ENCODE measurements around the gene H6PD. TPM values are rescaled to one million over a fixed set of nuclear protein-coding genes. Genes with fewer than 3 reads are reported as not detected.
A peak's percentile ranks its signal among the peaks of the same experiment; 100 is the strongest.

The H6PD gene
- total and polyA plus RNA-seq, 9 of the 15 experiments (the other 6 are each of a cell fraction or from before 2014, with no cell fraction given): 0.04 to 2.5 (median 0.95) TPM

GRCh38 chr1:9265037-9265436, 30.5 kb downstream of the H6PD start:
- FAIRE-seq: no peak
- ChIA-PET CTCF (ENCODE audit: low intra/inter-chr PET ratio) (interaction anchor here (0.6 to 0.7 kb wide), 2 partner anchors 226 to 230 kb away, joined by 3 to 4 read pairs; no protein-coding TSS in a partner anchor), POLR2A (interaction anchor here (0.7 to 0.8 kb wide), 3 partner anchors 11 to 393 kb away, joined by 3 to 5 read pairs (median 4); no protein-coding TSS in a partner anchor)

DNA sequence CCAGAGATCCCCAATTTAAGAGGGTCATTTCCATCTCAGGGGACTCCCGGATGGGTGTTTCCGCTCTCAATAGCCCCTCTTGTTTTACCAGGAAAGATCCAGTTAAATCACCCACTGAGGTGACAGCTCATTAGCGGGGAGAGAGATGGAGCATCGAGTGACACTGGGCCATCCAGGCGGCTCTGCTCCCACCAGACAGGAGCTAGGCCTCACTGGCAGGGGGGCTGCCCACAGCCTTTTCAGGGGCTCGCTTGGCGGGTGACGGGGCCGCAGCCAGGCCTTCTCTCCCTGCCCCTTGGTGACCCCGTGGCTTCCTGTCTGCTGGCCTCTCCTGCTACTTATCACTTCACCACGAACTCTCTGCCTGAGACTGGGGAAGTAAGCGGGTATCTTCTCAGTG, 31.4 kb downstream of the H6PD start:
- H3K9me1 ChIP-seq (ENCODE audit: control insufficient read depth, insufficient read depth, low read length): no peaks in the 10 kb centered on the region
- no peaks in the 10 kb centered on the region for H3K9me3 ChIP-seq (replicated peaks; ENCODE audit: control insufficient read depth, insufficient read depth, low read depth, low read length)
- ChIA-PET CTCF (ENCODE audit: low intra/inter-chr PET ratio) (interaction anchor here (0.6 to 3.8 kb wide), 2 partner anchors 189 to 766 kb away, joined by 3 to 31 read pairs; no protein-coding TSS in a partner anchor), POLR2A (interaction anchor here (0.5 to 1.3 kb wide), 4 partner anchors 11 to 392 kb away, joined by 3 to 4 read pairs (median 4); no protein-coding TSS in a partner anchor)
- no peak for TF ChIP-seq POLR3G (IDR thresholded peaks at IDR 0.05; ENCODE audit: extremely low read depth, insufficient read length, insufficient replicate concordance)
- no peak for TF ChIP-seq FOXJ2 (tag; IDR thresholded peaks at IDR 0.05)
- TF ChIP-seq TCF7 (IDR thresholded peaks at IDR 0.05; ENCODE audit: borderline replicate concordance): no peak
- no peak for TF ChIP-seq ZNF253 (CRISPR knock-in tag; conservative IDR thresholded peaks at IDR 0.05)
- no peak for TF ChIP-seq RFX5 (IDR thresholded peaks at IDR 0.05; ENCODE audit: low read depth, low read length)
- TF ChIP-seq ZNF431 (CRISPR knock-in tag; IDR thresholded peaks at IDR 0.05): no peak
- DNase-seq (ENCODE audit: extremely low read depth in 1 of 4, low spot score in 3 of 4) (no peak), ATAC-seq (no peak), FAIRE-seq (no peak)
- H3K4me2 ChIP-seq (ENCODE audit: insufficient read depth, low read length): no peak overlapping the region
- peak overlapping the region in 1 of 2 experiments; percentile 37; a peak in 1 of 4 replicates for H3K9ac ChIP-seq (ENCODE audit: insufficient read depth in 1 of 2, low read depth in 2 of 2, low read length in 2 of 2)
- peaks cover 32% of the 10 kb centered on the region for H4K20me1 ChIP-seq (replicated peaks; ENCODE audit: control insufficient read depth, insufficient read depth, low read length)
- H3K36me3 ChIP-seq (ENCODE audit: control insufficient read depth, insufficient read depth, low read length): no peaks in the 10 kb centered on the region
- WGBS (ENCODE audit: insufficient coverage, low coverage, missing lambda C conversion rate): 4% methylated on average over 12 of the region's 12 CpGs
- intact Hi-C loops (cut with micrococcal nuclease) (loop anchor here (5.0 kb wide), 1 partner anchor 191 kb away; no protein-coding TSS in a partner anchor), in situ Hi-C loops (cut with MboI) (no loop called here)
- H3K4me1 ChIP-seq (replicated peaks in 1 of 2; ENCODE audit: control insufficient read depth in 2 of 2, insufficient read depth in 2 of 2, low read length in 2 of 2): peaks cover 0 to 17% of the 10 kb centered on the region in 2 experiments; a peak in 2 of 5 replicates
- H3K27ac ChIP-seq (ENCODE audit: extremely low read depth, low read depth, low read length): no peak overlapping the region
- no TSS peak for BruUV-seq (replicated peaks)
- H3K27me3 ChIP-seq (ENCODE audit: control insufficient read depth in 2 of 2, insufficient read depth in 2 of 2, low read length in 2 of 2): peaks cover 52 to 81% of the 10 kb centered on the region in 2 experiments
- no peaks in the 10 kb centered on the region for H3K79me2 ChIP-seq (ENCODE audit: control insufficient read depth, insufficient read depth, low read length)
- H2AFZ ChIP-seq (ENCODE audit: low read depth, low read length): no peak overlapping the region
- H3K4me3 ChIP-seq: no peak overlapping the region

More at GRCh38 chr1:9265037-9265436, 30.5 kb downstream of the H6PD start:
- Histone ChIP-seq H2AFZ (ENCODE audit: low read depth, low read length) (no peak overlapping the region), H3K9ac (ENCODE audit: insufficient read depth in 1 of 2, low read depth in 2 of 2, low read length in 2 of 2) (no peak overlapping the region), H3K27ac (ENCODE audit: extremely low read depth, low read depth, low read length) (no peak overlapping the region), H3K36me3 (ENCODE audit: control insufficient read depth, insufficient read depth, low read length) (no peaks in the 10 kb centered on the region), H3K4me1 (replicated peaks in 1 of 2; ENCODE audit: control insufficient read depth in 2 of 2, insufficient read depth in 2 of 2, low read length in 2 of 2) (peaks cover 0 to 17% of the 10 kb centered on the region in 2 experiments; a peak in 2 of 5 replicates), H3K27me3 (ENCODE audit: control insufficient read depth in 2 of 2, insufficient read depth in 2 of 2, low read length in 2 of 2) (peaks cover 45 to 72% of the 10 kb centered on the region in 2 experiments), H3K4me3 (no peak overlapping the region), H3K9me1 (ENCODE audit: control insufficient read depth, insufficient read depth, low read length) (no peaks in the 10 kb centered on the region), H4K20me1 (replicated peaks; ENCODE audit: control insufficient read depth, insufficient read depth, low read length) (peaks cover 30% of the 10 kb centered on the region), H3K9me3 (replicated peaks; ENCODE audit: control insufficient read depth, insufficient read depth, low read depth, low read length) (peaks cover 6% of the 10 kb centered on the region), H3K4me2 (ENCODE audit: insufficient read depth, low read length) (no peak overlapping the region), H3K79me2 (ENCODE audit: control insufficient read depth, insufficient read depth, low read length) (no peaks in the 10 kb centered on the region)
- ATAC-seq (no peak), DNase-seq (ENCODE audit: extremely low read depth in 1 of 4, low spot score in 3 of 4) (no peak)
- whole genome bisulfite sequencing (ENCODE audit: insufficient coverage, low coverage, missing lambda C conversion rate): 16% methylated on average over 10 of the region's 10 CpGs
- no TSS peak for BruUV-seq (replicated peaks)
- in situ Hi-C loops (cut with MboI) (no loop called here), intact Hi-C loops (cut with micrococcal nuclease) (loop anchor here (5.0 kb wide), 1 partner anchor 192 kb away; no protein-coding TSS in a partner anchor)
- no peak for TF ChIP-seq CSDE1 (IDR thresholded peaks at IDR 0.05)
- peak; percentile 75 for TF ChIP-seq ZFP36 (IDR thresholded peaks at IDR 0.05; ENCODE audit: low read depth, low read length, partially characterized antibody)
- TF ChIP-seq ZNF134 (CRISPR knock-in tag; conservative IDR thresholded peaks at IDR 0.05): peak; percentile 83
